Stimulated activated CD8-positive, alpha-beta memory T cell treated with anti-CD3 and anti-CD28 coated beads, Interleukin-7, amount 100 ng/mL, for 48 hours (primary cell): ENCODE results near the gene PHF24.
"Not testable (repeated sequence)": the region's sequence is repeated elsewhere in the genome, so short reads cannot be mapped to it uniquely, and the experiment has no call there.

Experiments
- DNase-seq, 2 donors: peaks; one replicate each; pipeline ENCODE4 v3.0.0-alpha.2; 2020; ENCODE audit warnings: low read depth in 1 of 2; ENCODE audit errors: extremely low read depth in 1 of 2

The PHF24 gene

GRCh38 chr9:34996181-34996904 is 38.3 kb downstream of the PHF24 start:
- DNase-seq: no peak

DNA sequence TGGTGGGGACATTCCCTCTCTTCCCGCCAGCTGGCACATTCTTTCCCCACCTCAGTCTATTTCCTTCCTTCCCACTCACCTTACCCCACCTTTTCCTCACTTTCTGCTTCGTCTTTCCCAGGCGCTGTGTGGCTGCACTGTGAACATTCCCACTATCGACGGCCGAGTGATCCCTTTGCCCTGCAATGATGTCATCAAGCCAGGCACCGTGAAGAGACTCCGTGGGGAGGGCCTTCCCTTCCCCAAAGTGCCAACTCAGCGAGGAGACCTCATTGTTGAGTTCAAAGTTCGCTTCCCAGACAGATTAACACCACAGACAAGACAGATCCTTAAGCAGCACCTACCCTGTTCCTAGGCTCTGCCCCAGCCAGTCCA is 38.8 kb downstream of the PHF24 start:
- DNase-seq: no peak

- no peak for DNase-seq
Measured at GRCh38 chr9:34997379-34997781, 39.3 kb downstream of the PHF24 start.

DNA sequence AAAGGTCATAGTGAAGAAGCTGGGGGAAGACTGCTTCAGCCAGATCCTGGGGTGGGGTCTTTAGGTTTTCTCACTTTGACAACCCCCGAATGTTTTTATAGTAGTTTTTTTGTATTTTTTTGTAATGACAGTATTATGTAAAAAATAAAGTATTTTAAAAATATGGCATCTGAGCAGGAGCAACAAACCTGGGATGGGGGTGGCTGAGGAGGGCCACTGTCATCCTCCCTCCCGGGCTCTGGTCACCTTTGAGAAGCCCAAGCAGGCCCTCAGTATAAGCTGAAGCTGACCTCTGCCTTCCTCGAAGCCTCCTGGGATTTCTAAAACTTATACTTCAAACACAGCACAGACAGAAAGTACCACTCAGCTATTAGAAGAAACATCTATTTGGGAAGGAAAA is 40.2 kb downstream of the PHF24 start:
- no peak for DNase-seq

DNA sequence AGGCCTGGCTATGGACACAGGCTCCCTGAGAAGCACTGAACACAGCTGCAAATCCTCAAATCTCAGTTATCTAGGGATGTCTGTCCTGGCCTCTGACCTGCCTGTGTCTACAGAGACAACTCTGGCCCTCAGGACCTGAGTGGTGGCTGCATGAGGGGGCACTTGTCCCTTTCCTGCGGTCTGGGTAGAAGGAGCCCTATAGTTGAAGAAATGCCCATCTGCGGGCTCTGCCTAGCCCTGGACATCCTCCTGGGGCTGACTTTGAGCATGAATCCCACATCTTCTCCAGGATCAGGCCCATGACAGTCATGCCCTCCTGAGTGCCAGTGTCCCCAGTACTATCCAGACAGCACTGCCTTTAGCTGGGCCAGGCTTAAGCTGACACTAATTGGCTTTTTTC is 41.5 kb downstream of the PHF24 start:
- DNase-seq: no peak

- DNase-seq: no peak
Measured at GRCh38 chr9:35000535-35001284, 42.6 kb downstream of the PHF24 start.

GRCh38 chr9:35001285-35001677 is 43.2 kb downstream of the PHF24 start:
- DNase-seq: no peak

- DNase-seq: no peak
Measured at GRCh38 chr9:35001803-35002502, 43.9 kb downstream of the PHF24 start.

GRCh38 chr9:35002623-35003022 is 44.5 kb downstream of the PHF24 start:
- no peak for DNase-seq

DNA sequence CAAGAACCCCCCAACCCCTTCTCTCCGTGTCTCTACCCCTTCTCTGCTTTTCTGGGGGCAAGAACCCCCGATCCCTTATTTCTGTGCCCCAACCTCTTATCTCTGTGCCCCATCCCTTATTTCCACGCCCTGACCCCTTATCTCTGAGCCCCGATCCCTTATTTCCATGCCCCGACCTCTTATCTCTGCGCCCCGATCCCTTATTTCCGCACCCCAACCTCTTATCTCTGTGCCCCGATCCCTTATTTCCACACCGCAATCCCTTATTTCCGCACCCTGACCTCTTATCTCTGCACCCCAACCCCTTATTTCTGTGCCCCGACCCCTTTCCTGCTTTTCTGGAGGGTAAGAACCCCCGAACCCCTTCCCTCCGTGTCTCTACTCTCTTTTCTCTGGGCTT is 46.2 kb downstream of the PHF24 start:
- DNase-seq: not testable (repeated sequence)

DNA sequence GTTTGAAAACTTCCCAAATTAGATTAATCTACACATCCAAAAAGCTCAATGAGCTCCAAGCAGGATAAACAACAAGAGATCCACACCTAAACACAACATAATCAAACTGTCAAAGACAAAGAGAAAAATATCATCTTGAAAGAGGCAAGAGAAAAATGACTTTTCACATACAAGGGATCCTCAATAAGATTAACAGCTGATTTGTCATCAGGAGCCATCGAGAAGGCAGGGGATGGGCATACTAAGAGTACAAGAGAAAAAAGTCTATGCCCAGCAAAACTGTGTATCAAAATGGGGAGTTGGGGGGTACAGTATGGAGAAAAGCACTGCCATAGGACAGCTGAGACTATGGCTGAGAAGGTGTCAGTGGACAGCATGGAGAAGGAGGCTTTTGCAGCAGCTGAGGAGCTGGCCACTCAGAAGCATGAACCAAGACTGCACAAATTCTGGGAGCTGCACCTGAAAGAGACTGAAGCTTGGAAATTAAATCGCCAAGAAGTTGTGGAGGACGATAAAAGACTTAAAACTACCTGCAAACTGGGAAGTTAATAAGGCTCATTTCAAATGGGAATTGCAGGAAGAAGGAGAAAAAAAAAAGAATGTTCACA is 52.4 kb downstream of the PHF24 start:
- DNase-seq: no peak

DNA sequence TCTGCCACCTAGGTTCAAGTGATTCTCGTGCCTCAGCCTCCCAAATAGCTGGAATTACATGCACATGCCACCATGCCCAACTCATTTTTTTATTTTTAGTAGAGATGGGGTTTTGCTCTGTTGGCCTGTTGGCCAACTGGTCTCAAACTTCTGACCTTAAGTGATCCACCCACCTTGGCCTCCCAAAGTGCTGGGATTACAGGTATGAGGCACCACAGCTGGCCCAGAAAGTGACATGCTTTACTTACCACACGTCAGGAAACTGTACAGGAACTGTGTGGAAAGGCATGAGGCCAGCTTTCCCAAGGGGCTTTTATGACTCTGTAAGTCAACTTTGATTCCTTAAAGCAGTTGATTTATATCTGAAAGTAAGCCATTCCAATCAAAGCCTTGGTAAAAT is 56.4 kb downstream of the PHF24 start:
- no peak for DNase-seq

- not testable (repeated sequence) for DNase-seq
Measured at GRCh38 chr9:35023443-35023842, 65.4 kb downstream of the PHF24 start.

DNA sequence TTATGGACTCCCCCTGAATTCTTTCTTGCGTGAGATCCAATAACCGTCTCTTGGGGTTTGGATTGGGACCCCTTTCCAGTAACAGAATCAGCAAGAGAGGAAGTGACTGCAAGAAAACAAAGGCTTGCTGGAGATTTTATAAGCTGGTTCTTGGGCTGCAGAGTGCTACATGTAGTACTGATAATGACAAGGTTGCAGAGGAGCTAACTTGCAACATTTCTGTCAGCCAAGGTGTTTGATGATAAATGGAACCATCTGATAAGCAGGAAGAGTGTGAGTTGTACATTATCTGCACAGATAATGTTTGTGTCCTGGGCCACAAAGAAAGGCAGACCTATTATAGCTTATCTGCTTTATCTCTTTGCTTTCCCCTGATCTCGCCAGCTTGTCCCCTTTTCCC is 68.6 kb downstream of the PHF24 start:
- DNase-seq: no peak

DNA sequence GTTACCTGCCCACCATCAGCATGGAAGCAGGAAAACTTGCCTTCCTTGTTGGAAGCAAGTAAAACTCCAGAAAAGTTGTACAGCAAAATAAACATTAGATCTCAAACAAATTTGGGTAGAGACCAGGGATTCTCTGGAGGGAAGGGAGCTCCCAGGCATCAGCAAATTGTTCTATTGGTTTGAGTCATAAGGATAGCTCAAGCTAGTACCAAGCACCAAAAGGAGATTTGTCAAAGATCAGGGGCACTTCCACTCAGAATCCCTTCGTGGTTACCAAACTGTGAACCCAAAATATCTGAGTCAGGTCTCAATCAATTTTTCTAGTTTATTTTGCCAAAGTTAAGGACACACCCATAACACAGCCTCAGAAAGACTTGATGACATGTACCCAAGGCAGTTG is 69.3 kb downstream of the PHF24 start:
- DNase-seq: no peak

DNA sequence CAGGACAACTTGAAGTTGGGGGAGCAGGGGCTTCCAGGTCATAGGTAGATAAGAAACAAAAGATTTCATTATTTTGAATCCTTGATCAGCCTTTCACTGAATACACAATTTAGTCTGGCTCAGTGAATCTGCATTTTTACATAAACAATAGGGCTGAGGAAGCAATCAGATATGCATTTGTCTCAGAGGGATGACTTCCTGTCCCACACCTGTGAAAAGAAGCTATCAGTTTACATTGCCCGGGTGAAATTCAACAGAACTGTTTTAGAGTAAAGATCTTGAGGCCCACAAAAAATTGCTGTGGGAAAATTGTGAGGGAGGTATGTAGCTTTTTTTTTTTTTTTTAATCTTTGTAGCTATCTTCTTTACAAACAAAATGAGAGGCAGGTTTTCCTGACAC is 69.8 kb downstream of the PHF24 start:
- DNase-seq: no peak

- DNase-seq: no peak
Measured at GRCh38 chr9:35028341-35028740, 70.3 kb downstream of the PHF24 start.

- no peak for DNase-seq
Measured at GRCh38 chr9:35029241-35029640, 71.2 kb downstream of the PHF24 start.

DNA sequence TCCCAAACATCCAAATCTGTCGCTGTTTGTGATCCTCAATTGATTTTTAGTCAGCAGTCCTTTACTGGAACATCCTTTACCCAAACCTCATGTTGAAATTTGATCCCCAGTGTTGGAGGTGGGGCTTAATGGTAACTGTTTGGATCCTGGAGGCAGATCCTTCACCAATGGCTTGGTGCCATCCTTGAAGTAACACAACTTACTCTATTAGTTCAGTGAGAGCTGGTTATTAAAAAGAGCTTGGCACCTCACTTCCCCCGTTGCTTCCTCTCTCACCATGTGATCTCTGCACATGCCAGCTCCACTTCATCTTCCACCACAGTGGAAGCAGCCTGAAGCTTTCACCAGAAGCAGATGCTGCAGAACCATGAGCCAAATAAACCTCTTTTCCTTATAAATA is 71.8 kb downstream of the PHF24 start:
- no peak for DNase-seq
